ENCODE results near the gene DMRTC1.
"Not testable (repeated sequence)": the region's sequence is repeated elsewhere in the genome, so short reads cannot be mapped to it uniquely, and the experiment has no call there.

DMRTC1 gene, protein sequence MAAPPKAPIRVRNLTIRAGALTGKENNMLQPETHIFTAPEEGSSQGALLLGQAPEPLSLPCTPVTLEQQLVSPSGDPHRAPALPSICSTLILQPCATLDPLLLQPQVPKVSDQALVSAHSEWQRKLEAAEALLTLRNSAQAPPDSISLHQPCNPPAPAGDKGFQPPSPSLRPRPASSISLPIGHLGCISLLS

DNA sequence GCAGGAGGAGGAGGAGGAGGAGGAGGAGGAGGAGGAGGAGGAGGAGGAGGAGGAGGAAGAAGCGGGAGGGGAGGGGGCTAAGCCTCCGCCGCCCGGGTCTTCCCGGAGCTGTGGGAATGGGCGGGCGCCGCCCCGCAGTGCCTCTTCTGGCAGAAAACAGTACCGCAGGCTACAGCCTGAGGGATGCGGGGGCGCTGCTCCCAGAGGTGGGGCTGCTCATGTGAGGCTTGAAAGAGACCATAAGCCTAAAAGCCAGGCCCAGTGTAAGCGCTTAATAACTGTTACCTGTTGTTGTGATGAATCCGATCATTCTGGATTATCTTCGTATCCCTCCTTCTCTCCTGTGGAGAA, at the start of gene DMRTC1:
DMRTC1 (minus strand) TSS at position 19 of the 351 bp plus-strand sequence. CDS start 68,143 bp downstream, outside the sequence.
- DNase-seq: not testable (repeated sequence)

DNA sequence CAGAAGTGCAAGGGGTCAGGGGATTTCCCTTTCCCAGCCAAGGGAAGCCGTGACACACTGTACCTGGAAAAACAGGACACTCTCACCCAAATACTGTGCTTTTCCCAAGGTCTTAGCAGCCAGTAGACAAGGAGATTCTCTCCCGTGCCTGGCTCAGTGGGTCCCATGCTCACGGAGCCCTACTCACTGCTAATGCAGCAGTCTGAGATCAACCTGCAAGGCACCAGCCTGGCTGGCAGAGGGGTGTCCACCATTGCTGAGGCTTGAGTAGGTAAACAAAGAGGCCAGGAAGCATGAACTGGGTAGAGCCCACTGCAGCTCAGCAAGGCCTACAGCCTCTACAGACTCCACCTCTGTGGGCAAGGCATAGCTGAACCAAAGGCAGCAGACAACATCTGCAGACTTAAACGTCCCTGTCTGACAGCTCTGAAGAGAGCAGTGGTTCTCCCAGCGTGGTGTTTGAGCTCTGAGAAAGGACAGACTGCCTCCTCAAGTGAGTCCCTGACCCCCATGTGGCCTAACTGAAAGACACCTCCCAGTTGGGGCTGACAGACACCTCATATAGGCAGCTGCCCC, 37.3 kb upstream of the DMRTC1 start:
- not testable (repeated sequence) for DNase-seq

DNA sequence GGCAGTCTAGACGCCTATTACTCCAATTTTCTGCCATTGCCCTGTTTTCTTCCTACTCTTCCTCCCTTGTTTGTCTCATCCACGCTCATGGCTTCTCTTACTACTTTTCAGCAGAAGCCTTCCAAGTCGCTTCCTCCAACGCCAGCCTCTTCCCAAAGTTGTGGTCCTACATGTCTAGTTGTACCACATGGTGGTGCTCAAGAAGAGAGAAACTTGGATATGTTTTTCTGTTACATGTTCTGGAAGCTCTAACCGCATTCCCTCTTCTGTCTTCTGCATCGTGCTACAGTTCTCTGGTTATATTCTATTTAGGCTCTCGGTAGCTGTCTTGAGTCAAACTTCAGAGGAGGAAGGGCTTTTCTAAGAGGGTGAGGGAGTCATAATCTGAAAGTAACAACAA, 31.2 kb upstream of the DMRTC1 start:
- DNase-seq: not testable (repeated sequence)

DNA sequence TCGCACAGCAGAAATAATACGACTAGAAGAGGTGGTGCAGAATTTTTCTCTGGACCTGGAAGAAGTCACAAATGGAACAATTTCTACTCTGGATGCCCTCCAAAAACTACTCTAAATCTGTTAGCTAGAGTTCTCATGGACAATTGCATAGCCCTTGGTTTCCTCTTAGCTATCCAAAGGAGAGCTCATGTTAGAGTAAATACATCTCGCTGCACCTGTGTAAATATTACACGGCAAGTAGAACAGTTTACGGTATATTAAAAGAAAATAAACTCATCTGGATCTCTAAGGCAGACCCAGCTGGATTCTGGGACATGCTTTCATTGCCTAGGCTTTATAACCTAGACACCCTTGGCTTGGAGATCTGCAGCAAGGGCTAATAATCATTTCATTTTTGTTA, 28.2 kb upstream of the DMRTC1 start:
- DNase-seq: not testable (repeated sequence)

DNA sequence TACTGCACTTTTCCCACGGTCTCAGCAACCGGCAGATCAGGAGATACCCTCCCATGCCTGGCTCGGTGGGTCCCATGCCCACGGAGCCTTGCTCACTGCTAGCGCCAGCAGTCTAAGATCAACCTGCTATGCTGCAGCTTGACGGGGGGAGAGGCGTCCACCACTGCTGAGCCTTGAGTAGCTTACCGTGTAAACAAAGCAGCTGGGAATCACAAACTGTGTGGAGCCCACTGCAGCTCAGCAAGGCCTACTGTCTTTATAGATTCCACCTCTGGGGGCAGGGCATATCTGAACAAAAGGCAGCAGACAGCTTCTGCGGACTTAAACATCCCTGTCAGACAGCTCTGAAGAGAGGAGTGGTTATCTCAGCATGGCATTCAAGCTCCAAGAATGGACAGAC, 16.3 kb upstream of the DMRTC1 start:
- DNase-seq: not testable (repeated sequence)

DNA sequence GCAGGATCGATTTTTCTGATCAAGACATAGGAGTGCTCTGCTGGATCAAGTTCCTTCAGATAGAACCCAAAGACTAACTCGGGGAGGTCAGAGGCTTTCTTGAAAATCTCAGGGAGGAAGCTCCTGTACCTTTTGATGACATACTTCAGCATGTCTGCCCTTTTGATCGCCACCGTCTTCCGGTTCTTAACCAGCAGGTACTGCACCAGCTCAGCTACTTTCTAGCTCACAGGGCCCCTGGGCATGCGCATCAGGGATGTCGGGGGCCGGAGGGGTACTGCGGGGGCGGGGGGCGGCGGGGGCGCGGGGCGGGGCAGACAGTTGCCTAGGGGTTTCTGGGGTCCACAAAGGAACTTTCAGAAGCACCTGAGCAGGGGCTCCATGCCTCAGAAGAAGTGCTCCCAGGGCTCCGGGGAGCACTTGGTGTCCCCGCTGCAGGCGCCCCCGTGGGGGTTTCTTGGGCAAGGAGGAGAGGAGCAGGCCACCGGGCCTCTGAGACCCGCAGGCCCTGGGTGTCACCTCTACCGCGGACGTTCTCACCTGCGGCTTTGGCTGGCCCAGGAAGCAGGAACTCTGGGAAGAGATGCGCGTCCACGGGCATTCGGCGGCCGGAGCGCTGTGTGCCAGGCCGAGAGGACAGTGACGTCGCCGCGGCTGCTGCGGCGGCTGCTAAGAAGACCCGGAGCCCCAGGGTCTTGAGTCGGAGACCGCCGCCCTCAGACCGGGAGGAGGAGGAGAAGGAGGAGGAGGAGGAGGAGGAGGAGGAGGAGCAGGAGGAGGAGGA, 410 bp downstream of the DMRTC1 start:
- DNase-seq: not testable (repeated sequence)

DNA sequence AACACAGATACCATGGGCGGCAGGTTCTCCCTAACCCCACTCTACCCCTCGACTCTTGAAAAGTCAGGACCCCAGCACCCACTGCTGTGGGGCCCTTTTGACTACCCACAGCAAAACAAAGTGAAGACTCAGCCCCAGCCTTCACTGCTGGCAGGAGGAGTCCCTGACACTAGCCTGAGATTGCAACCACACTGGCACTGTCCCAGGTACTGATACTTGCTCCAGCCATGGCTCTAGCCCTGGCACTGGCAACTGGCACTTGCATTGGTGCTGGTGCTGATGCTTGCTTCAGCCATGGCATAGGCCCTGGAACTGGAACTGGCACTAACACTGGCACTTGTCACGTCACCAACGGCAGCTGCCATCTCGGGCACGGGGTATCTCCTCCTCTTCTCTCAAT, 1.4 kb downstream of the DMRTC1 start:
- not testable (repeated sequence) for DNase-seq

DNA sequence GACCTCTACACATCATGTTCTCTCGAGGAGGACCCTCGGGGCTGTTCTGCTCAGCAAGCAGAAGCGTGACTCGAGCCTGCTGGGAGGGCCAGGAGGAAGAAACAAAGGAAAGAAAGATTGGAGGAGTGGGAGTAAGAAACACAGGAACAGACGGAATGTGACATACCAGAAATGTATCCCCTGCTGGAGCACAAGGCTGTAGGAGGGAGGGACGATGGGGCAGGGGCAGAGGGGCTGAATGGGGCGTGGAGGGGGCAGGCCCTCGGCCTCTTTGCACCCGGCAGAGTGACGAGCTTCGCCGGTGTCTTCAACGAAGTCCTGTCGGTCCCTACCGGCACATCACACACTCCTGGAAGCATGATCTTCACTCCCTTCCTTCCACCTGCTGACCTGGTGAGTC, 5.7 kb downstream of the DMRTC1 start, which contains the start of gene FAM236A:
FAM236A (plus strand) TSS at position 301 of the 400 bp plus-strand sequence; CDS start at position 358, 57 bp downstream.
- not testable (repeated sequence) for DNase-seq

DNA sequence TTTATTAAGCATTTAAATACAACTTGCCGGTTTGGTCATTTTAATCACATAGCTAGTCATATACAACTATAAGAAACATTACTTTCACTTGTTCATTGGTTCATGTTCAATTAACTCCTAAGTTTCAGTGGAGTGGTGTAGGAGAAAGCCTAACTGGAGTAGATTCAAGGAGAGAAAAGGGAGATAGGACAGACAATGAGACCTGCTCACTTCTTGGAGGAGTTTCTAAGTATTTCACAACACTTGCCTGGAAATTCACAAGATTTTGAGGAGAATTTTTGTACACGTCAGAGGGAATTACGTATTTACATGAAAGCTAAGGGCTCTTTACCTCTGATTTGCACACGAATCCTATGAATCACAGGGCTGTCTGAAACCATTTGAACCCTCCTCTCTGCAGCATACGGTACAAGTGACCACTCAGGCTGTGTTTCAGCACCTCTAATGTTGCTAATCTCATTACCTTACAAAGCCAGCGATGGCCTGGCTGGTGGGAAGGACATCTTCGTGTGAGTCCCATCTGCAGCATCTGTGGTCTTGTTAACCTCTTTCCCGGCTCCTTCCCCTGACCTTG, 6.7 kb downstream of the DMRTC1 start:
- not testable (repeated sequence) for DNase-seq

DNA sequence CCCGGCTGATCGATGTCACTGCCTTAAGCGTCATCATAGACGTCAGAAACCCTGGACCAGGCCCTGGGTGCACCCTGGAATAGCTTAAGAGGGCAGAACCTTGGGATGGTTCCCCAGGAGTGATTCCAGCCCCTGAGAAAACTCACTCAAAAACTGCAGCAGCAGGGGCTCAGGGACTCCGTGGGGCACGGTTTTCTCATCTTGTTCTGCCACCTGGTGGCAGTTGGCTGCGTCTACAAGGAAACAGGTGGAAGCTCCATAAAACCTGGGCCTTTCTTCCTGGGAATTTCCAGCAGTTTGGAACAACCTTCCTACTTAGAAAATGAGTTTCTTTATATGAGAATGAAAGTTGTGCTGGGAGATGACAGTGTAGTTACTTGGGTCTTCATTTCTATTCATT, 7.2 kb downstream of the DMRTC1 start:
- not testable (repeated sequence) for DNase-seq

DNA sequence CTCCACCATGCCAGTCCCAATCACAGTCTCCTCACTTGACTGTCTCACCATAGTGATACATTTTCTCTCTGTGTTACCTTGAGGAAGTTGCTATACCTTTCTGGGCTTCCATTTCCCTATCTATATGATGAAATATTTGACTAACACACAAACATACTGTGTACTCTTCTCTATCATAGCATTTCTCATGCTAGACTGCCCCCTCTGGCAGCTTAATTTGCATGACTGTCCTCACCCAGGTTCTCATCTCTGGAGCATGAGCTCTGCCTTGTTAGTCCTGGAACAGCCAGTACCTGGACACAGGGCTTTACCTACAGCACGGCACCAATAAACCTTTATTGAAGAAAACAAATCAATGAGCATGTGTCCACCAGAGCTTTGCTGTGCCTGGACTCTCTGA, 11.4 kb downstream of the DMRTC1 start:
- not testable (repeated sequence) for DNase-seq

DNA sequence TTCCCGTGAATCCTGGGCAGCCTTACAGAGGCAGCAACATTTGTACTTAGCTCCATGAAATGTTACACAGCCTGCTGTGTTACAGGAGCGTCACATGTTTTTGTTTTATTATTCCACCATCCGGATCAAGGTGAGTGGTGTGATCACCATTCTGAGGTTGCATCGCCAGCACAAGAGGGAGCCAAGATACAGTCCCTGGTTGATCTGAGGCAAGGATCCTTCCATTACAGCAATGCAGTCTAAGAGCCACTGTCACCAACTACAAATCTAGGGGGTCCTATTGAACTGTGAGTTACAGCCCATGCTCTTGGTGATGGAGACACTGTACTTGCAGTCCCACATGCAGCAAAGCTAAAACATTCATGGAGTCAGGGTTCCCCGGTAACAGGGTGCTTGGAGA, 27.5 kb downstream of the DMRTC1 start:
- DNase-seq: not testable (repeated sequence)

DNA sequence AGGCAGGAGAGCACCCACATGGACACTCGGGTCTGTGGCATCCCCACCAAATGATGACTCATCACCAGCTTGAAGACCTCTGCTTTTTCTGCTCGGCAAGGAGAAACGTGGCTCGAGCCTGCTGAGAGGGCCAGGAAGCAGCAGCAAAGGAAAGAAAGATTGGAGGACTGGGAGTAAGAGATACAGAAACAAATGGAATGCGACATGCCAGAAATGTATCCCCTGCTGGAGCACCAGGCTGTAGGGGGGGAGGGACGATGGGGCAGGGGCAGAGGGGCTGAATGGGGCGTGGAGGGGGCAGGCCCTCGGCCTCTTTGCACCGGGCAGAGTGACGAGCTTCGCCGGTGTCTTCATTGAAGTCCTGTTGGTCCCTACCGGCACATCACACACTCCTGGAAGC, 31.3 kb downstream of the DMRTC1 start, which contains the start of gene FAM236C:
FAM236C (plus strand) TSS at position 301 of the 400 bp plus-strand sequence. CDS start 100 bp downstream, outside the sequence.
- DNase-seq: not testable (repeated sequence)

DNA sequence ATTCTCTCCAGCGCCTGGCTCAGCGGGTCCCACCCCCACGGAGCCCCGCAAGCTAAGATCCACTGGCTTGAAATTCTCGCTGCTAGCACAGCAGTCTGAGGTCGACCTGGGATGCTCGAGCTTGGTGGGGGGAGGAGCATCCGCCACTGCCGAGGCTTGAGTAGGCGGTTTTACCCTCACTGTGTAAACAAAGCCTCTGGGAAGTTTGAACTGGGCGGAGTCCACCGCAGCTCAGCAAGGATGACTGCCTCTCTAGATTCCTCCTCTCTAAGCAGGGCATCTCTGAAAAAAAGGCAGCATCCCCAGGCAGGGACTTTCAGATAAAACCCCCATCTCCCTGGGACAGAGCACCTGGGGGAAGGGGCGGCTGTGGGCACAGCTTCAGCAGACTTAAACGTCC, 53.9 kb downstream of the DMRTC1 start:
- not testable (repeated sequence) for DNase-seq

DNA sequence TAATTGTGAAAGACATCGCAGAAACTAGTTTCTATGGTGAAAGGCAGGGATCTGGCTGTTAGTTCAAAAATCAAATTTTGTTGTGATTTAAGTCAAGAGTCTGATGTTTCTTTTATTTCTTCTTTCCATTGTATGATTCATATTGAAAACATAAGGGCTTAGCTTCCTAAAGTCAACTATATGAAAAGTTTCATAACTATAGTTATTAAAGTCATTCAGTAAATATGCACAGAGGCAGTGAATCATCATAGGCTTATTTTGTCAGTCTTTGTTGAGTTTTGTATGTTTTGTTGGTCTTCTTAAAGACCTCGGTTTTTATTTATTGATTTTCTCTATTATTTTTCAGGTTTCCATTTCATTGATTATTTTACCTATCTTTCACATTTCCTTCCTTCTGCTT, 60.7 kb downstream of the DMRTC1 start:
- not testable (repeated sequence) for DNase-seq

DNA sequence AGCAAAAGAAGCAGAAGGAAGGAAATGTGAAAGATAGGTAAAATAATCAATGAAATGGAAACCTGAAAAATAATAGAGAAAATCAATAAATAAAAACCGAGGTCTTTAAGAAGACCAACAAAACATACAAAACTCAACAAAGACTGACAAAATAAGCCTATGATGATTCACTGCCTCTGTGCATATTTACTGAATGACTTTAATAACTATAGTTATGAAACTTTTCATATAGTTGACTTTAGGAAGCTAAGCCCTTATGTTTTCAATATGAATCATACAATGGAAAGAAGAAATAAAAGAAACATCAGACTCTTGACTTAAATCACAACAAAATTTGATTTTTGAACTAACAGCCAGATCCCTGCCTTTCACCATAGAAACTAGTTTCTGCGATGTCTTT, 106.1 kb downstream of the DMRTC1 start:
- DNase-seq: not testable (repeated sequence)

DNA sequence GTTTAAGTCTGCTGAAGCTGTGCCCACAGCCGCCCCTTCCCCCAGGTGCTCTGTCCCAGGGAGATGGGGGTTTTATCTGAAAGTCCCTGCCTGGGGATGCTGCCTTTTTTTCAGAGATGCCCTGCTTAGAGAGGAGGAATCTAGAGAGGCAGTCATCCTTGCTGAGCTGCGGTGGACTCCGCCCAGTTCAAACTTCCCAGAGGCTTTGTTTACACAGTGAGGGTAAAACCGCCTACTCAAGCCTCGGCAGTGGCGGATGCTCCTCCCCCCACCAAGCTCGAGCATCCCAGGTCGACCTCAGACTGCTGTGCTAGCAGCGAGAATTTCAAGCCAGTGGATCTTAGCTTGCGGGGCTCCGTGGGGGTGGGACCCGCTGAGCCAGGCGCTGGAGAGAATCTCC, 112.9 kb downstream of the DMRTC1 start:
- not testable (repeated sequence) for DNase-seq
